ENCODE data around the gene CACNA1B. TPM values are rescaled to one million over a fixed set of nuclear protein-coding genes. Genes with fewer than 3 reads are reported as not detected.
"Not testable (repeated sequence)": the region's sequence is repeated elsewhere in the genome, so short reads cannot be mapped to it uniquely, and the experiment has no call there.

CACNA1B gene
- total RNA-seq, 2 donors from 2014 or later = 0.19 to 0.42 TPM

GRCh38 chr9:138123086-138123485 is 245.5 kb downstream of the CACNA1B start:
- Histone ChIP-seq H3K27me3 (no peaks in the 10 kb centered on the region), H3K9ac (ENCODE audit: low read depth in 2 of 2, low read length in 2 of 2) (no peak overlapping the region), H3K27ac (no peak overlapping the region), H3K4me1 (no peaks in the 10 kb centered on the region), H3K9me3 (no peaks in the 10 kb centered on the region), H3K4me3 (no peak overlapping the region), H3K36me3 (no peaks in the 10 kb centered on the region)
- intact Hi-C loops (cut with DNase I) = no loop called here
- DNase-seq = no peak
- no peak for TF ChIP-seq CTCF (IDR thresholded peaks at IDR 0.05)

- H3K4me3 ChIP-seq; intact Hi-C loops (cut with DNase I): not testable (repeated sequence)
- TF ChIP-seq CTCF (IDR thresholded peaks at IDR 0.05) = peak; percentile 9
Measured at GRCh38 chr9:138126090-138126857, 248.7 kb downstream of the CACNA1B start.

GRCh38 chr9:138126858-138127584 is 249.4 kb downstream of the CACNA1B start:
- intact Hi-C loops (cut with DNase I) = not testable (repeated sequence)

More at GRCh38 chr9:138126090-138126857, 248.7 kb downstream of the CACNA1B start:
- DNase-seq; H3K4me1 ChIP-seq; H3K9ac ChIP-seq (ENCODE audit: low read depth in 2 of 2, low read length in 2 of 2); H3K36me3 ChIP-seq; H3K9me3 ChIP-seq; H3K27me3 ChIP-seq; H3K27ac ChIP-seq: not testable (repeated sequence)

GRCh38 chr9:138128027-138128426 is 250.4 kb downstream of the CACNA1B start:
- DNase-seq; H3K36me3 ChIP-seq; H3K27ac ChIP-seq; H3K4me1 ChIP-seq; H3K27me3 ChIP-seq; H3K9ac ChIP-seq (ENCODE audit: low read depth in 2 of 2, low read length in 2 of 2); H3K4me3 ChIP-seq; H3K9me3 ChIP-seq; intact Hi-C loops (cut with DNase I): not testable (repeated sequence)

More at GRCh38 chr9:138126858-138127584, 249.4 kb downstream of the CACNA1B start:
- H3K9ac ChIP-seq (ENCODE audit: low read depth in 2 of 2, low read length in 2 of 2); H3K9me3 ChIP-seq; DNase-seq; H3K27me3 ChIP-seq; H3K4me3 ChIP-seq; H3K27ac ChIP-seq; H3K36me3 ChIP-seq; H3K4me1 ChIP-seq: not testable (repeated sequence)

GRCh38 chr9:138129318-138129717 is 251.7 kb downstream of the CACNA1B start:
- H3K36me3 ChIP-seq; DNase-seq; intact Hi-C loops (cut with DNase I); H3K27ac ChIP-seq; H3K9me3 ChIP-seq; H3K27me3 ChIP-seq; H3K4me3 ChIP-seq; H3K4me1 ChIP-seq; H3K9ac ChIP-seq (ENCODE audit: low read depth in 2 of 2, low read length in 2 of 2): not testable (repeated sequence)

GRCh38 chr9:138132946-138133705 is 255.5 kb downstream of the CACNA1B start:
- H3K36me3 ChIP-seq; H3K9me3 ChIP-seq; H3K27me3 ChIP-seq; H3K9ac ChIP-seq (ENCODE audit: low read depth in 2 of 2, low read length in 2 of 2); DNase-seq; H3K27ac ChIP-seq; intact Hi-C loops (cut with DNase I); H3K4me1 ChIP-seq; H3K4me3 ChIP-seq: not testable (repeated sequence)

- H3K4me3 ChIP-seq; H3K9ac ChIP-seq (ENCODE audit: low read depth in 2 of 2, low read length in 2 of 2); H3K9me3 ChIP-seq; H3K36me3 ChIP-seq; H3K27me3 ChIP-seq; intact Hi-C loops (cut with DNase I); DNase-seq; H3K4me1 ChIP-seq; H3K27ac ChIP-seq: not testable (repeated sequence)
Measured at GRCh38 chr9:138134581-138134980, 257.0 kb downstream of the CACNA1B start.

- H3K9ac ChIP-seq (ENCODE audit: low read depth in 2 of 2, low read length in 2 of 2); H3K9me3 ChIP-seq; intact Hi-C loops (cut with DNase I); H3K27me3 ChIP-seq; H3K4me3 ChIP-seq; H3K4me1 ChIP-seq; H3K36me3 ChIP-seq; H3K27ac ChIP-seq; DNase-seq: not testable (repeated sequence)
Measured at GRCh38 chr9:138139096-138139495, 261.5 kb downstream of the CACNA1B start.

GRCh38 chr9:138140980-138141379 is 263.4 kb downstream of the CACNA1B start:
- H3K27me3 ChIP-seq; DNase-seq; H3K4me1 ChIP-seq; H3K36me3 ChIP-seq; intact Hi-C loops (cut with DNase I); H3K9me3 ChIP-seq; H3K9ac ChIP-seq (ENCODE audit: low read depth in 2 of 2, low read length in 2 of 2); H3K4me3 ChIP-seq; H3K27ac ChIP-seq: not testable (repeated sequence)

- H3K4me1 ChIP-seq; H3K27ac ChIP-seq; H3K9me3 ChIP-seq; H3K9ac ChIP-seq (ENCODE audit: low read depth in 2 of 2, low read length in 2 of 2); H3K4me3 ChIP-seq; DNase-seq; H3K27me3 ChIP-seq; H3K36me3 ChIP-seq; intact Hi-C loops (cut with DNase I): not testable (repeated sequence)
Measured at GRCh38 chr9:138142528-138143244, 265.1 kb downstream of the CACNA1B start.

Data from colonic mucosa (tissue), 4 donors.